PFSK-1 (cell line): ENCODE results near the gene USHBP1.

Experiments
- FOXP2 ChIP-seq: optimal IDR thresholded peaks from 2 replicates; pipeline ENCODE3; 2011; ENCODE audit warnings: borderline replicate concordance, control low read depth, inconsistent platforms; ENCODE audit not compliant: insufficient read depth; ENCODE audit errors: extremely low read length, extremely low read depth
- POLR2AphosphoS5 ChIP-seq: IDR thresholded peaks from 2 replicates; pipeline ENCODE4 v1.6.1; 2012; ENCODE audit warnings: low read depth, mild to moderate bottlenecking, control low read depth, low read length, moderate library complexity
- REST ChIP-seq, 2 experiments: IDR thresholded peaks; 2 replicates each; pipeline versions ENCODE4 v1.6.1 to v1.8.0; 2011 to 2012; ENCODE audit warnings: low read depth in 2 of 2, low read length in 2 of 2, control low read depth in 1 of 2, inconsistent platforms in 1 of 2, mild to moderate bottlenecking in 1 of 2, moderate library complexity in 1 of 2; ENCODE audit not compliant: insufficient read depth in 1 of 2
- SIN3A ChIP-seq: IDR thresholded peaks from 2 replicates; pipeline ENCODE4 v1.6.1; 2012; ENCODE audit warnings: mild to moderate bottlenecking, low read length, moderate library complexity, borderline replicate concordance; ENCODE audit not compliant: insufficient read depth
- TAF1 ChIP-seq: IDR thresholded peaks from 2 replicates; pipeline ENCODE4 v1.6.1; 2012; ENCODE audit warnings: low read length, control low read depth, borderline replicate concordance; ENCODE audit not compliant: insufficient read depth

The USHBP1 gene

GRCh38 chr19:17282488-17283125, 18.1 kb upstream of the USHBP1 start:
- peak; percentile 92 for TF ChIP-seq FOXP2
- no peak for TF ChIP-seq REST (IDR thresholded peaks at IDR 0.05; ENCODE audit: insufficient read depth in 1 of 2, low read depth in 2 of 2, low read length in 2 of 2)

GRCh38 chr19:17281391-17282304, 17.1 kb upstream of the USHBP1 start, which contains the start of gene ANKLE1:
TSS of gene ANKLE1 (plus strand) at chr19:17281901. CDS start at chr19:17281921, 20 bp downstream.
- no peak for TF ChIP-seq TAF1
- TF ChIP-seq POLR2AphosphoS5 = no peak
- TF ChIP-seq REST (IDR thresholded peaks at IDR 0.05; ENCODE audit: insufficient read depth in 1 of 2, low read depth in 2 of 2, low read length in 2 of 2) = no peak
- TF ChIP-seq SIN3A = no peak
- no peak for TF ChIP-seq FOXP2

GRCh38 chr19:17279436-17279835, 14.9 kb upstream of the USHBP1 start:
- no peak for TF ChIP-seq POLR2AphosphoS5
- TF ChIP-seq SIN3A = no peak
- no peak for TF ChIP-seq FOXP2
- no peak for TF ChIP-seq TAF1
- TF ChIP-seq REST (IDR thresholded peaks at IDR 0.05; ENCODE audit: insufficient read depth in 1 of 2, low read depth in 2 of 2, low read length in 2 of 2) = no peak

- no peak for TF ChIP-seq FOXP2
Measured at GRCh38 chr19:17275441-17276175, 11.1 kb upstream of the USHBP1 start.

- no peak for TF ChIP-seq TAF1
- no peak for TF ChIP-seq POLR2AphosphoS5
- TF ChIP-seq REST (IDR thresholded peaks at IDR 0.05; ENCODE audit: insufficient read depth in 1 of 2, low read depth in 2 of 2, low read length in 2 of 2) = no peak
- no peak for TF ChIP-seq SIN3A
- TF ChIP-seq FOXP2 = no peak
Measured at GRCh38 chr19:17268754-17269153, 4.2 kb upstream of the USHBP1 start.
